Testis (tissue), 3 donors: ENCODE results near the gene SLC17A5. TPM values are rescaled to one million over a fixed set of nuclear protein-coding genes. Genes with fewer than 3 reads are reported as not detected.

Experiments used
- DNase-seq: peaks from one replicate; pipeline ENCODE4 v3.0.0-alpha.2; 2019
- H3K27ac ChIP-seq, 2 donors: fragments of 200-600 bp; sonication (generic); one replicate each; pipeline ENCODE4 v1.5.1; 2019
- H3K27me3 ChIP-seq: fragments of 200-600 bp; sonication (generic); one replicate; pipeline ENCODE4 v1.5.1; 2019
- H3K36me3 ChIP-seq: fragments of 200-600 bp; sonication (generic); one replicate; pipeline ENCODE4 v1.5.1; 2017; ENCODE audit warnings: low read depth; ENCODE audit errors: missing control alignments
- H3K4me1 ChIP-seq: fragments of 200-600 bp; sonication (generic); one replicate; pipeline ENCODE4 v1.5.1; 2019
- H3K4me3 ChIP-seq, 2 donors: fragments of 200-600 bp; sonication (generic); one replicate each; pipeline ENCODE4 v1.5.1; 2017 to 2019
- H3K9me3 ChIP-seq: fragments of 200-600 bp; sonication (generic); one replicate; pipeline ENCODE4 v1.5.1; 2017
- POLR2A ChIP-seq: fragments of 450-650 bp; IDR thresholded peaks from one replicate; pipeline ENCODE4 v1.6.1; 2017; ENCODE audit warnings: antibody characterized with exemption, mild to moderate bottlenecking, moderate library complexity
- WGBS, 2 donors: methylation state at CpG; one replicate each; pipeline ENCODE4 v1.1.5; 2018; 5-methylcytosine and 5-hydroxymethylcytosine counted together
- intact Hi-C: fragments of 100-400 bp; cut with DNase I; formaldehyde crosslinking; loops from one replicate; pipeline ENCODE4 v1.15.1; 2023; ENCODE audit warnings: low total_unique reads
- polyA plus RNA-seq: library from polyadenylated mRNA; stranded (reverse); fragments of 350-450 nt; fragmentation: Illumina TruSeq; extraction: RNeasy Lipid Tissue Mini Kit (QIAGEN cat#74804); gene quantifications from one replicate; pipeline ENCODE4 v1.2.3, GENCODE V29; 2014; ENCODE audit warnings: low read depth, low replicate concordance; ENCODE audit not compliant: insufficient read depth
- total RNA-seq, 2 donors: library from RNA; depleted of rRNA; stranded (reverse); fragments of >200 nt; gene quantifications; one replicate each; pipeline ENCODE4 v1.2.3, GENCODE V29; 2016
- TF ChIP-seq, protein P1 (sequence below), 3 experiments: fragments of 450-650 bp in 2 of 3; fragments of 200-600 bp in 1 of 3; sonication (generic) in 1 of 3; IDR thresholded peaks; one replicate each; pipeline ENCODE4 v1.5.1; 2016 to 2019; ENCODE audit warnings: antibody characterized with exemption in 3 of 3, mild to moderate bottlenecking in 2 of 3, moderate library complexity in 1 of 3

Gene SLC17A5
- total and polyA plus RNA-seq, 3 donors from 2014 or later, result 8.7 to 16.1 (median 12.5) TPM

DNA sequence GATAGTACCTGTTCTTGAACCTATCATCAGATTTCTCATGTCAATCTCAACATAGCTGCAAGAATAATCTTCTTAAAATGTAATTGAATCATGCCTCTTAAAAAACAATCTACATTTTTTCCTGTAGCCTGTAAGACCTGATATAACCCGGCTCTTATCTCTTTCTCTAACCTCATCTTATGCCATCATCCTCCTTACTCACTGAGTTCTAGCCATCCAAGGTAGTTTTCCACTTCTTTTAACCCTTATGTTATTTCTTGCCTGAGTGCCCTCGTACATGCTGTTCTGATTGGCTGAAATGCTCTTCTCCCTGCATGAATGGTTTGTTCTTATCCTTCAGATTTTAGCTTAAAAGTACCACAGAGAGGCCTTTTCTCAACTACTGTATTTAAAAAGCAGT, 16.4 kb downstream of the SLC17A5 start:
- 68 to 72% methylated on average over 2 of the region's 2 CpGs for WGBS, 2 donors
- no peaks in the 10 kb centered on the region for H3K9me3 ChIP-seq
- no peak for TF ChIP-seq POLR2A
- TF ChIP-seq, protein P1, sequence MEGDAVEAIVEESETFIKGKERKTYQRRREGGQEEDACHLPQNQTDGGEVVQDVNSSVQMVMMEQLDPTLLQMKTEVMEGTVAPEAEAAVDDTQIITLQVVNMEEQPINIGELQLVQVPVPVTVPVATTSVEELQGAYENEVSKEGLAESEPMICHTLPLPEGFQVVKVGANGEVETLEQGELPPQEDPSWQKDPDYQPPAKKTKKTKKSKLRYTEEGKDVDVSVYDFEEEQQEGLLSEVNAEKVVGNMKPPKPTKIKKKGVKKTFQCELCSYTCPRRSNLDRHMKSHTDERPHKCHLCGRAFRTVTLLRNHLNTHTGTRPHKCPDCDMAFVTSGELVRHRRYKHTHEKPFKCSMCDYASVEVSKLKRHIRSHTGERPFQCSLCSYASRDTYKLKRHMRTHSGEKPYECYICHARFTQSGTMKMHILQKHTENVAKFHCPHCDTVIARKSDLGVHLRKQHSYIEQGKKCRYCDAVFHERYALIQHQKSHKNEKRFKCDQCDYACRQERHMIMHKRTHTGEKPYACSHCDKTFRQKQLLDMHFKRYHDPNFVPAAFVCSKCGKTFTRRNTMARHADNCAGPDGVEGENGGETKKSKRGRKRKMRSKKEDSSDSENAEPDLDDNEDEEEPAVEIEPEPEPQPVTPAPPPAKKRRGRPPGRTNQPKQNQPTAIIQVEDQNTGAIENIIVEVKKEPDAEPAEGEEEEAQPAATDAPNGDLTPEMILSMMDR (IDR thresholded peaks at IDR 0.05), result no peak

DNA sequence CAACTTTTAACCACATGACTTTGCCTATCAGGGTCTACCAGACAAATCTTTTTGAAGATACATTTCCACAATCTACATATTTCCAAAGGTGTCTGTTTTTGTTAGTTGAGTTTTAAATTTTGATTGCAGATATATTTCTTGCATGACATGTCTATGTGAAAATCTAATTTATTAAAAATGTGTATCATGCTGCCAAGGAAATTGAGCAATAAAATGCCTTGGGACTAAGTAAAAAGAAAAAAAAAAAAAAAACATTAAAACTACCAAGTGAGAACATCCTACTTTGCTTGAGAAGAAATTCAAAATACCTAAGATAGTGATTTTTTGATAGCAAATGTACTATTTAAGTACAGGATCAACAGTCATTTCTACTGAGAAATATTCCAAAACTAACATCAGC, 17.7 kb downstream of the SLC17A5 start:
- Histone ChIP-seq H3K27ac (no peak overlapping the region), H3K4me1 (no peaks in the 10 kb centered on the region), H3K36me3 (no peaks in the 10 kb centered on the region), H3K9me3 (no peaks in the 10 kb centered on the region), H3K27me3 (no peaks in the 10 kb centered on the region), H3K4me3 (no peak overlapping the region)
- TF ChIP-seq POLR2A, result no peak
- TF ChIP-seq, protein P1 (IDR thresholded peaks at IDR 0.05), result no peak
- no peak for DNase-seq
- intact Hi-C loops, result no loop called here

More for the DNA sequence above, 16.4 kb downstream of the SLC17A5 start:
- no peak overlapping the region for H3K27ac ChIP-seq
- no peak overlapping the region for H3K4me3 ChIP-seq
- intact Hi-C loops, result no loop called here
- no peaks in the 10 kb centered on the region for H3K36me3 ChIP-seq
- no peaks in the 10 kb centered on the region for H3K27me3 ChIP-seq
- H3K4me1 ChIP-seq, result no peaks in the 10 kb centered on the region
- DNase-seq, result no peak

DNA sequence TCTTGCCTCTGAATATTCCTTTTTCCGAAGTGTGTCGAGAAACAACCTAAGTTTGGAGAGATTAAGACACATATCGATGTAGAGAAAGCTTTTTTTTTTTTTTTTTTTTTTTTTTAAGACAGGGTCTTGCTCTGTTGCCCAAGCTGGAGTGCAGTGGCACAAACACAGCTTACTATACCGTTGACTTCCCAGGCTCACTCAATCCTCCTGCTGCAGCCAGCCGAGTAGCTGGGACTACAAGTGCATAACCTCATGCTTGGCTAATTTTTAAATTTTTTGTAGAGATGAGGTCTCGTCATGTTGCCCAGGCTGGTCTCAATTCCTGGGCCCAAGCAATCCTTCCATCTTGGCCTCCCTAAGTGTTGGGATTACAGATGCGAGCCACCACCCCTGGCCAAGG, 21.4 kb downstream of the SLC17A5 start:
- TF ChIP-seq, protein P1 (IDR thresholded peaks at IDR 0.05), result no peak
- no peak for TF ChIP-seq POLR2A
- Histone ChIP-seq H3K36me3 (no peaks in the 10 kb centered on the region), H3K27ac (no peak overlapping the region), H3K9me3 (no peaks in the 10 kb centered on the region), H3K4me1 (no peaks in the 10 kb centered on the region), H3K4me3 (no peak overlapping the region), H3K27me3 (no peaks in the 10 kb centered on the region)
- WGBS, 2 donors, result 89 to 93% methylated on average over 7 of the region's 7 CpGs
- DNase-seq, result no peak
- intact Hi-C loops, result no loop called here

DNA sequence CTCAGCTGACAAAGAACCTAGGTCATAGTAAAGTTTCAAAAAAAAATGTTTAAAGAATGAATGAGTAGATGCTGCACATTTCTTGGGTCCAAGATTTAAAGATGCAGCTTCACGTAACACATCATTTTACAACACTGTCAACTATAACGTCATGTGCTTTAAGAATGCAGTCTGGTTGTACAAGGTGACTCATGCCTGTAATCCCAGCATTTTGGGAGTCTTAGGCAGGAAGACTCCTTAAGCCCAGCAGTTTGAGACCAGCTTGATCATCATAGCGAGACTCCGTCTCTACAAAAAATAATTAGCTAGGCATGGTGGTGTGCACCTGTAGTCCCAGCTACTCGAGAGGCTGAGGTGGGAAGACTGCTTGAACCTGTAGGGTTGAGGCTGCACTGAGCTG, 21.9 kb downstream of the SLC17A5 start:
- Histone ChIP-seq H3K4me1 (no peaks in the 10 kb centered on the region), H3K4me3 (no peak overlapping the region), H3K9me3 (no peaks in the 10 kb centered on the region), H3K27ac (no peak overlapping the region), H3K27me3 (no peaks in the 10 kb centered on the region), H3K36me3 (no peaks in the 10 kb centered on the region)
- WGBS, 2 donors, result 92 to 96% methylated on average over 5 of the region's 5 CpGs
- DNase-seq, result no peak
- intact Hi-C loops, result no loop called here
- TF ChIP-seq, protein P1 (IDR thresholded peaks at IDR 0.05), result no peak
- TF ChIP-seq POLR2A, result no peak

DNA sequence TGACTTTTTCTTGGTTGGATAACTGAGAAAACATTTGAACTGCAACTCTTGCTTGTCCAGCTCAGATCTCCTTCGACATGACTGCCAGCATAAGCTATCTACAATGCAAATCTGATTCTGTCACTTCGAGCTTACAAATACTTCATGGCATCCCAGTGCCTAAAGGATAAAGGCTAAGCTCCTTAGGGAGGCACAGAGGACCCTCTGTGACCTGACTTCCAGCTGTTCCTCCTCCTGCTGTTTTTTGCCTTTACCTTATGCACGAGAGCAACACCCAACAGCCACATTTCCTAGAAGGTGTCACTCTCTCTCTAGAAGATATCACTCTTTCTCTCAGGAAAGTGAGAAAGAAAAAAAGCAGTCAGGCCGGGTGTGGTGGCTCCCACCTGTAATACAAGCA, 23.4 kb downstream of the SLC17A5 start:
- no peaks in the 10 kb centered on the region for H3K27me3 ChIP-seq
- 72 to 90% methylated on average over 4 of the region's 4 CpGs for WGBS, 2 donors
- H3K9me3 ChIP-seq, result no peaks in the 10 kb centered on the region
- intact Hi-C loops, result no loop called here
- no peak for DNase-seq
- H3K36me3 ChIP-seq, result no peaks in the 10 kb centered on the region
- H3K27ac ChIP-seq, result no peak overlapping the region
- TF ChIP-seq, protein P1 (IDR thresholded peaks at IDR 0.05), result no peak
- TF ChIP-seq POLR2A, result no peak
- H3K4me3 ChIP-seq, result no peak overlapping the region
- no peaks in the 10 kb centered on the region for H3K4me1 ChIP-seq
